CD4-positive, alpha-beta T cell treated with Interleukin-21 for 1 hour (primary cell): ENCODE measurements around the gene ATP6V0C.
"Not testable (repeated sequence)": the region's sequence is repeated elsewhere in the genome, so short reads cannot be mapped to it uniquely, and the experiment has no call there.

Experiments
- DNase-seq: peaks from one replicate; pipeline ENCODE4 v3.0.0-alpha.2; 2020

ATP6V0C gene

GRCh38 chr16:2529961-2530628 is 16.3 kb downstream of the ATP6V0C start:
- DNase-seq: no peak

- no peak for DNase-seq
Observed at GRCh38 chr16:2530629-2531318, 17.0 kb downstream of the ATP6V0C start.

- no peak for DNase-seq
Observed at GRCh38 chr16:2531371-2531695, 17.6 kb downstream of the ATP6V0C start, which contains the start of gene CEMP1. Gene CEMP1, minus strand, starts transcription at chr16:2531408. Its CDS starts 335 bp downstream, at chr16:2531073.

GRCh38 chr16:2531696-2532493 is 18.1 kb downstream of the ATP6V0C start:
- peak; percentile 97 for DNase-seq

GRCh38 chr16:2532494-2533141 is 18.9 kb downstream of the ATP6V0C start:
- peak; percentile 78 for DNase-seq

GRCh38 chr16:2533142-2533755 is 19.5 kb downstream of the ATP6V0C start:
- not testable (repeated sequence) for DNase-seq

- no peak for DNase-seq
Observed at GRCh38 chr16:2533912-2534311, 20.2 kb downstream of the ATP6V0C start.

- not testable (repeated sequence) for DNase-seq
Observed at GRCh38 chr16:2534335-2534734, 20.6 kb downstream of the ATP6V0C start.

- no peak for DNase-seq
Observed at GRCh38 chr16:2535625-2536013, 21.9 kb downstream of the ATP6V0C start.

GRCh38 chr16:2537451-2538379 is 24.0 kb downstream of the ATP6V0C start, which contains the start of gene PDPK1:
Gene PDPK1, plus strand, starts transcription at chr16:2538021. Its CDS starts 92 bp downstream, at chr16:2538113.
- DNase-seq: peak; percentile 97

GRCh38 chr16:2539192-2539844 is 25.6 kb downstream of the ATP6V0C start:
- DNase-seq: not testable (repeated sequence)

GRCh38 chr16:2539845-2540458 is 26.2 kb downstream of the ATP6V0C start:
- peak; percentile 49 for DNase-seq

- DNase-seq: not testable (repeated sequence)
Observed at GRCh38 chr16:2540912-2541311, 27.2 kb downstream of the ATP6V0C start.

- DNase-seq: not testable (repeated sequence)
Observed at GRCh38 chr16:2541409-2541808, 27.7 kb downstream of the ATP6V0C start.

GRCh38 chr16:2543771-2544170 is 30.0 kb downstream of the ATP6V0C start:
- not testable (repeated sequence) for DNase-seq

- DNase-seq: not testable (repeated sequence)
Observed at GRCh38 chr16:2550283-2550878, 36.6 kb downstream of the ATP6V0C start.

GRCh38 chr16:2551420-2551889 is 37.7 kb downstream of the ATP6V0C start:
- not testable (repeated sequence) for DNase-seq

GRCh38 chr16:2554709-2555425 is 41.1 kb downstream of the ATP6V0C start:
- not testable (repeated sequence) for DNase-seq

GRCh38 chr16:2557150-2557549 is 43.4 kb downstream of the ATP6V0C start:
- not testable (repeated sequence) for DNase-seq
